HFFc6 (cell line): ENCODE data around the gene TTLL3. TPM values are rescaled to one million over a fixed set of nuclear protein-coding genes. Genes with fewer than 3 reads are reported as not detected.
"Not testable (repeated sequence)": the region's sequence is repeated elsewhere in the genome, so short reads cannot be mapped to it uniquely, and the experiment has no call there.

Source experiments
- DNase-seq: peaks from one replicate; pipeline ENCODE4 v3.0.0-alpha.2; 2018
- H3K27ac Mint-ChIP-seq: 2 replicates; pipeline ENCODE4 v1.8.0; 2020; ENCODE audit warnings: mild to moderate bottlenecking, mixed read lengths
- H3K27me3 Mint-ChIP-seq: 2 replicates; pipeline ENCODE4 v1.8.0; 2021; ENCODE audit warnings: mild to moderate bottlenecking, moderate library complexity, mixed read lengths; ENCODE audit not compliant: insufficient read depth
- H3K36me3 Mint-ChIP-seq: 2 replicates; pipeline ENCODE4 v1.8.0; 2021; ENCODE audit warnings: low read depth, mixed read lengths
- H3K4me1 Mint-ChIP-seq: 2 replicates; pipeline ENCODE4 v1.8.0; 2020; ENCODE audit warnings: low read depth, mixed read lengths
- H3K4me3 Mint-ChIP-seq: 2 replicates; pipeline ENCODE4 v1.8.0; 2020; ENCODE audit warnings: mild to moderate bottlenecking, moderate library complexity, mixed read lengths
- H3K9me3 Mint-ChIP-seq: 2 replicates; pipeline ENCODE4 v1.8.0; 2020; ENCODE audit warnings: mild to moderate bottlenecking, mixed read lengths
- CTCF ChIP-seq: fragments of 200-600 bp; sonication (generic); IDR thresholded peaks from 2 replicates; pipeline ENCODE4 v1.5.0; 2021; ENCODE audit warnings: antibody characterized with exemption, mild to moderate bottlenecking
- total RNA-seq, 6 experiments: library from RNA; stranded (reverse); fragmentation: NEBNext Ultra II Directional; extraction: Animal tissue kit (Norgen Biotek cat#: 25700); gene quantifications; 2 replicates in 1 of 6; 3 replicates in 5 of 6; pipeline ENCODE4 v1.2.3, GENCODE V29; 2021

TTLL3 gene
- total RNA-seq, 6 experiments from 2014 or later: 14.1 to 20.5 (median 16.0) TPM

GRCh38 chr3:9867106-9867505, 57.0 kb downstream of the TTLL3 start:
- no peaks in the 10 kb centered on the region for H3K36me3 Mint-ChIP-seq
- peaks cover 22% of the 10 kb centered on the region for H3K4me1 Mint-ChIP-seq
- H3K9me3 Mint-ChIP-seq: no peaks in the 10 kb centered on the region
- DNase-seq: no peak
- no peak for TF ChIP-seq CTCF
- no peaks in the 10 kb centered on the region for H3K27me3 Mint-ChIP-seq
- H3K27ac Mint-ChIP-seq: no peak overlapping the region
- H3K4me3 Mint-ChIP-seq: no peak overlapping the region

GRCh38 chr3:9869955-9870354, 59.9 kb downstream of the TTLL3 start:
- no peaks in the 10 kb centered on the region for H3K9me3 Mint-ChIP-seq

GRCh38 chr3:9870978-9871377, 60.9 kb downstream of the TTLL3 start:
- DNase-seq: peak; percentile 76
- Mint-ChIP-seq H3K4me3 (no peak overlapping the region), H3K27ac (peak overlapping the region; percentile 65), H3K36me3 (no peaks in the 10 kb centered on the region), H3K27me3 (peaks cover 1% of the 10 kb centered on the region; the same call in 1 of the 2 replicates), H3K9me3 (no peaks in the 10 kb centered on the region), H3K4me1 (peaks cover 20% of the 10 kb centered on the region)
- TF ChIP-seq CTCF: no peak

More at GRCh38 chr3:9869955-9870354, 59.9 kb downstream of the TTLL3 start:
- Mint-ChIP-seq H3K4me1 (peaks cover 20% of the 10 kb centered on the region), H3K27ac (no peak overlapping the region; the same call in 1 of the 2 replicates), H3K36me3 (no peaks in the 10 kb centered on the region), H3K27me3 (no peaks in the 10 kb centered on the region), H3K4me3 (no peak overlapping the region)
- TF ChIP-seq CTCF: no peak
- DNase-seq: no peak

- not testable (repeated sequence) for H3K36me3 Mint-ChIP-seq, H3K9me3 Mint-ChIP-seq, H3K27me3 Mint-ChIP-seq, DNase-seq, H3K4me3 Mint-ChIP-seq
- H3K4me1 Mint-ChIP-seq: peaks cover 20% of the 10 kb centered on the region
- H3K27ac Mint-ChIP-seq: peak overlapping the region; percentile 72
Observed at GRCh38 chr3:9872067-9872466, 62.0 kb downstream of the TTLL3 start.

GRCh38 chr3:9875448-9875847, 65.4 kb downstream of the TTLL3 start:
- H3K27ac Mint-ChIP-seq: no peak overlapping the region
- peaks cover 19% of the 10 kb centered on the region for H3K4me1 Mint-ChIP-seq
- H3K36me3 Mint-ChIP-seq: no peaks in the 10 kb centered on the region
- H3K27me3 Mint-ChIP-seq: peaks cover 3% of the 10 kb centered on the region; the same call in 1 of the 2 replicates
- no peaks in the 10 kb centered on the region for H3K9me3 Mint-ChIP-seq
- no peak for DNase-seq
- no peak overlapping the region for H3K4me3 Mint-ChIP-seq
- no peak for TF ChIP-seq CTCF

GRCh38 chr3:9876255-9876654, 66.2 kb downstream of the TTLL3 start:
- not testable (repeated sequence) for DNase-seq, H3K9me3 Mint-ChIP-seq, H3K27me3 Mint-ChIP-seq, H3K27ac Mint-ChIP-seq, H3K4me3 Mint-ChIP-seq, H3K36me3 Mint-ChIP-seq
- peaks cover 12% of the 10 kb centered on the region for H3K4me1 Mint-ChIP-seq

GRCh38 chr3:9876991-9877390, 66.9 kb downstream of the TTLL3 start:
- TF ChIP-seq CTCF: no peak
- Mint-ChIP-seq H3K27ac (no peak overlapping the region), H3K27me3 (peaks cover 3% of the 10 kb centered on the region; the same call in 1 of the 2 replicates), H3K4me3 (no peak overlapping the region), H3K36me3 (no peaks in the 10 kb centered on the region), H3K4me1 (peaks cover 5% of the 10 kb centered on the region), H3K9me3 (no peaks in the 10 kb centered on the region)
- DNase-seq: no peak
